Gastrocnemius medialis (tissue), 4 donors: ENCODE measurements around the gene HOOK2.
A peak's percentile ranks its signal among the peaks of the same experiment; 100 is the strongest.

Experiments
- POLR2A ChIP-seq, 2 donors: fragments of 450-650 bp; IDR thresholded peaks; one replicate each; pipeline ENCODE4 v1.6.1; 2017; ENCODE audit warnings: antibody characterized with exemption in 2 of 2, mild to moderate bottlenecking in 2 of 2, moderate library complexity in 2 of 2
- TF ChIP-seq, protein P1 (sequence below), 5 experiments: fragments of 450-650 bp in 3 of 5; fragments of 200-600 bp in 2 of 5; sonication (generic) in 2 of 5; IDR thresholded peaks in 4 of 5; conservative IDR thresholded peaks in 1 of 5; 1 replicate in 4 of 5; 2 replicates in 1 of 5; pipeline ENCODE4 v1.5.1; 2016 to 2019; ENCODE audit warnings: antibody characterized with exemption in 5 of 5, mild to moderate bottlenecking in 3 of 5, moderate library complexity in 3 of 5

DNA sequence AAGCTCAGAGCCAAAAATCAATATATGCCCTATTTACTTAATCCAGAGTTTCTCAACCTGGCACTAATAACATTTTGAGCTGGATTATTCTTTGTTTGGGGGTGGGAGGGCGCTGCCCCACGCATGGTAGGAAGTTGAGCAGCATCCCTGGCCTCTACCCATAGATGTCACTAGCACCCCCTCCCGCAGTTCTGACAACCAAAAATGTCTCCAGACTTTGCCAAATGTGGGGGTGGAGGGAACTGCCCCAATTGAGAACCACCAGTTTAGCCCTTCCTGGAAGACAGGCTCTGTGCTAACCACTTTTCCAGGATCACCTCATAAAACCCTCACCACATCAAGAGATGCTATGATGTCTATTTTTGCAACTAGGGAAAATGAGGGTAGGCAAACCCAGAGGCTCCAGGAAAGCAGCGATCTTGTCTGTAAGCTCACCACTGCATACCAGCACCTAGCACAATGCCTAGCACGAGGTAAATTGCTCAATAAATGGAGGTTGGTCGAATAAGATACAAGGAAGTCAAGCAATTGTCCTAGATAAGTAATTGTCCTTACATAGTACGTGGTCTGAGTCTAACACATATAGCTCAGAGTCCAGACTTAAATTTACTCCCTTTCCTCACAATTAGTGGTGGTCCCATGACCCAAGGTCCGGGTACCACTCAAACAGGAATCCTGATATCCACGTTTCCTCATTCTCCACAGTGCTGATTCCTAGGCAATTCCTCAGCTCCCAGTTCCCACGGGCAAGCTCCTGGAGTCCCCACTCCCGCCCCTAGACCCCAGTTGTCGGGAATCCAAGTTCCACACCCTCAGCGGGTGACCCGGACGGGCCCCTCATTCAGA, 41.8 kb downstream of the HOOK2 start:
- TF ChIP-seq POLR2A (IDR thresholded peaks at IDR 0.05), result no peak
- TF ChIP-seq, protein P1, sequence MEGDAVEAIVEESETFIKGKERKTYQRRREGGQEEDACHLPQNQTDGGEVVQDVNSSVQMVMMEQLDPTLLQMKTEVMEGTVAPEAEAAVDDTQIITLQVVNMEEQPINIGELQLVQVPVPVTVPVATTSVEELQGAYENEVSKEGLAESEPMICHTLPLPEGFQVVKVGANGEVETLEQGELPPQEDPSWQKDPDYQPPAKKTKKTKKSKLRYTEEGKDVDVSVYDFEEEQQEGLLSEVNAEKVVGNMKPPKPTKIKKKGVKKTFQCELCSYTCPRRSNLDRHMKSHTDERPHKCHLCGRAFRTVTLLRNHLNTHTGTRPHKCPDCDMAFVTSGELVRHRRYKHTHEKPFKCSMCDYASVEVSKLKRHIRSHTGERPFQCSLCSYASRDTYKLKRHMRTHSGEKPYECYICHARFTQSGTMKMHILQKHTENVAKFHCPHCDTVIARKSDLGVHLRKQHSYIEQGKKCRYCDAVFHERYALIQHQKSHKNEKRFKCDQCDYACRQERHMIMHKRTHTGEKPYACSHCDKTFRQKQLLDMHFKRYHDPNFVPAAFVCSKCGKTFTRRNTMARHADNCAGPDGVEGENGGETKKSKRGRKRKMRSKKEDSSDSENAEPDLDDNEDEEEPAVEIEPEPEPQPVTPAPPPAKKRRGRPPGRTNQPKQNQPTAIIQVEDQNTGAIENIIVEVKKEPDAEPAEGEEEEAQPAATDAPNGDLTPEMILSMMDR (IDR thresholded peaks at IDR 0.05 in 4 of 5, conservative IDR thresholded peaks at IDR 0.05 in 1 of 5), result peak in 1 of 5 experiments; percentile 17
